Measurements from ENCODE around the gene ATAD1. TPM values are rescaled to one million over a fixed set of nuclear protein-coding genes. Genes with fewer than 3 reads are reported as not detected.

ATAD1 gene
- total and polyA plus RNA-seq, 8 donors: 47.6 to 65.0 (median 50.4) TPM

DNA sequence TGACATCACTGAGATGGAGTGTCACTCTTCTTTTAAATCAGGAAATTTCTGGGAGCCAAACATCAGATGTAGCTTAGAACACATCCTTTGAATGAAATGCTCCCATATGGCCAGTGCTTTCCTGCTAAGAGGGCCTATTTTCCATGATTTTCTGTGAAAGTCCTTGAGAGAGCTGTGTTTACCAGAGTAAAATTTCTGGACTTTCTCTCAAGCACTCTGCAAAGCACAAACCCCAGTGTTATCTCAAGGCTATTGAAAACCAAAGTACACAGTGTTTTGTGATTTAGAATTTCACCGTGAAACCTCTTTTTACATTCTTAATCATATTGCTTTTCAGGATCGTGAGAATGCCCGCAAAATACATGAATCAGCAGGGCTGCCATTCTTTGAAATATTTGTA is 104.3 kb downstream of the ATAD1 start:
- DNase-seq (no peak), ATAC-seq (peak; percentile 52)
- Histone ChIP-seq H3K27ac (peak overlapping the region; percentile 4 to 64), H3K27me3 (no peaks in the 10 kb centered on the region), H3K36me3 (peaks cover 0 to 24% of the 10 kb centered on the region in 2 donors), H3K9me3 (no peaks in the 10 kb centered on the region), H3K4me1 (peaks cover 6 to 31% of the 10 kb centered on the region in 2 donors), H3K4me3 (no peak overlapping the region)
- intact Hi-C loops (cut with DNase I): no loop called here
- TF ChIP-seq, protein P1, sequence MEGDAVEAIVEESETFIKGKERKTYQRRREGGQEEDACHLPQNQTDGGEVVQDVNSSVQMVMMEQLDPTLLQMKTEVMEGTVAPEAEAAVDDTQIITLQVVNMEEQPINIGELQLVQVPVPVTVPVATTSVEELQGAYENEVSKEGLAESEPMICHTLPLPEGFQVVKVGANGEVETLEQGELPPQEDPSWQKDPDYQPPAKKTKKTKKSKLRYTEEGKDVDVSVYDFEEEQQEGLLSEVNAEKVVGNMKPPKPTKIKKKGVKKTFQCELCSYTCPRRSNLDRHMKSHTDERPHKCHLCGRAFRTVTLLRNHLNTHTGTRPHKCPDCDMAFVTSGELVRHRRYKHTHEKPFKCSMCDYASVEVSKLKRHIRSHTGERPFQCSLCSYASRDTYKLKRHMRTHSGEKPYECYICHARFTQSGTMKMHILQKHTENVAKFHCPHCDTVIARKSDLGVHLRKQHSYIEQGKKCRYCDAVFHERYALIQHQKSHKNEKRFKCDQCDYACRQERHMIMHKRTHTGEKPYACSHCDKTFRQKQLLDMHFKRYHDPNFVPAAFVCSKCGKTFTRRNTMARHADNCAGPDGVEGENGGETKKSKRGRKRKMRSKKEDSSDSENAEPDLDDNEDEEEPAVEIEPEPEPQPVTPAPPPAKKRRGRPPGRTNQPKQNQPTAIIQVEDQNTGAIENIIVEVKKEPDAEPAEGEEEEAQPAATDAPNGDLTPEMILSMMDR (IDR thresholded peaks at IDR 0.05): no peak

DNA sequence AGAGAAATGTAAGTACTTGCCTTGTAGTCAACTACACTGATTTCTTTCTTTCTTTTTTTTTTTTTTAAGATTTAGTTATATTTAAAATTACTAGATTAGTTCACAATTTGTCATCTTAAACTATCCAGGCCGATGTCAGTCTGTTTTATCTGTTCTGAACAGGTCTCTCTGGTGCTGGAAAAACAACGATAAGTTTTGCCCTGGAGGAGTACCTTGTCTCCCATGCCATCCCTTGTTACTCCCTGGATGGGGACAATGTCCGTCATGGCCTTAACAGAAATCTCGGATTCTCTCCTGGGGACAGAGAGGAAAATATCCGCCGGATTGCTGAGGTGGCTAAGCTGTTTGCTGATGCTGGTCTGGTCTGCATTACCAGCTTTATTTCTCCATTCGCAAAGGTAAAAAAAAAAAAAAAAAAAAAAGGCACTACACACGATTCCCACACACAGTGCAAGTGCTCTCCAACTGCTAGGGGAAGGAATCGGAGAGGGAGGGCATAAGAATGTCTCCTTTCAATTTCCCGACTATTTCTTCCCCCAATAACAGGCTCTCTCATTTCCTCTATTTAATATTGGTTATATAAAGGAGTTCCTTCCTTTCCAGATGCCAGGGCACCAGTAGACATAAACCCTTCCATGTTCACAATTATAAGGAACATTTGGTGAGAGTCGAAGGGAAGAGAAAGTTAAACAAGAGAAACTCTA is 105.0 kb downstream of the ATAD1 start:
- peaks cover 0 to 24% of the 10 kb centered on the region in 2 donors for H3K36me3 ChIP-seq
- no peaks in the 10 kb centered on the region for H3K27me3 ChIP-seq
- peak; percentile 57 for ATAC-seq
- peaks cover 6 to 31% of the 10 kb centered on the region in 2 donors for H3K4me1 ChIP-seq
- H3K27ac ChIP-seq: peak overlapping the region; percentile 4 to 64
- DNase-seq: no peak
- no peaks in the 10 kb centered on the region for H3K9me3 ChIP-seq
- TF ChIP-seq, protein P1 (IDR thresholded peaks at IDR 0.05): no peak
- H3K4me3 ChIP-seq: no peak overlapping the region
- intact Hi-C loops (cut with DNase I): no loop called here

DNA sequence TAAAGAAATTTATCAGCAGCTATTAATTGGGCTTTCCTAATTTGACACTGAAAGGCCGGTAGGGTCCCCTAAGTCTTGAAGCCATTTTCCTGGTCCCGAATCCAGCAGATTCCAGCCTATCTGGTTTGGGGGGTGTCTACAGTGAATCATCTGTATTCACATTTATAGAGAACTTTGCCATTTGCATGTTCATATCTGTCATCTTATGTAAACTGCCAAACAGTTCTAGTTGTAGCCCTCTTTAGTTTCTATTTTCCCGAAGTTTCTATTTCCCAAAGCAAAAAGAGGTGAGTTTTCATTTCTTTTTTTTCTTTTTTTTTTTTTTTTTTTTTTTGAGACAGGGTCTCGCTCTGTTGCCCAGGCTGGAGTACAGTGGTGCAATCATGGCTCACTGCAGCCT is 110.8 kb downstream of the ATAD1 start:
- Histone ChIP-seq H3K27ac (no peak overlapping the region), H3K4me1 (no peaks in the 10 kb centered on the region), H3K36me3 (peaks cover 0 to 7% of the 10 kb centered on the region in 2 donors), H3K27me3 (no peaks in the 10 kb centered on the region), H3K9me3 (no peaks in the 10 kb centered on the region), H3K4me3 (no peak overlapping the region)
- DNase-seq (no peak), ATAC-seq (no peak)
- TF ChIP-seq, protein P1 (IDR thresholded peaks at IDR 0.05): no peak
- intact Hi-C loops (cut with DNase I): no loop called here

DNA sequence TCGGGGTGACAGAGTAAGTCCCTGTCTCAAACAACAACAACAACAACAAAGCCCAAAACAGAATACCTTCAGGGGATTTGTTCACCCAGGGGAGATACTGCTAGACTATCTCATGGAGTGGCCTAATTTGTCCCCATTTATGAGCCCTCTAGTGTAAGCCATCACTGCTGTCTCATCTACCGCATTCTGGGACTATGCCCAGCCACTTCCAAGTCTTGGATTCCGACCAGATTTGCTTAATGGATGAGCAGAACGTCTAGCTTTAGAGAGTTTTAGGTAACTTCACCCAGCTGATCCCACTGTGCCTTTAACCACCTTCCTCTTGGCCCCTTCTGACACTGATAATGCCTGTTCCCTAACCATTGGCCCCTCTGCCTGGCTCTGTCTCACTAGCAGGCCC is 111.3 kb downstream of the ATAD1 start:
- Histone ChIP-seq H3K4me1 (peaks cover 0 to 1% of the 10 kb centered on the region in 2 donors), H3K27me3 (no peaks in the 10 kb centered on the region), H3K27ac (no peak overlapping the region), H3K4me3 (no peak overlapping the region), H3K36me3 (peaks cover 0 to 7% of the 10 kb centered on the region in 2 donors), H3K9me3 (no peaks in the 10 kb centered on the region)
- TF ChIP-seq, protein P1 (IDR thresholded peaks at IDR 0.05): no peak
- DNase-seq (no peak), ATAC-seq (no peak)
- intact Hi-C loops (cut with DNase I): no loop called here

DNA sequence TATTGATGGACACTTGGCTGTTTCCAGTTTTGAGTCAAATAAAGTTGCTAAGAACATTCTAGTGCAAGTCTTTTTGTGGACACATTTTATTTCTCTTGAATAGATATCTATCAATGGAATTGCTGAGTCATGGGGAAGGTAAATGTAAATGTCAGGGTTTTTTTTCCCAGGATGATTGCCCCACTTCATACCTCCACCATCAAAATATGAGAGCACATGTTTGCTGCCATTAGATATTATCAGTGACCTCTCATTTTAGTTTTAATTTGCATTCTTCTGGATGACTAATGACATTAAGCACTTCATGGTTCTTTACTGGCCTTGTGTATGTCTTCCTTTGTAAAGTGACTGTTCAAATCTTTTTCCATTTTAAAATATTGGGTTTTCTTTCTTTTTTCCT is 112.7 kb downstream of the ATAD1 start:
- no peak overlapping the region for H3K4me3 ChIP-seq
- intact Hi-C loops (cut with DNase I): no loop called here
- H3K9me3 ChIP-seq: no peaks in the 10 kb centered on the region
- TF ChIP-seq, protein P1 (IDR thresholded peaks at IDR 0.05): no peak
- DNase-seq (no peak), ATAC-seq (no peak)
- H3K4me1 ChIP-seq: peaks cover 0 to 5% of the 10 kb centered on the region in 2 donors
- H3K27me3 ChIP-seq: no peaks in the 10 kb centered on the region
- H3K36me3 ChIP-seq: peaks cover 0 to 7% of the 10 kb centered on the region in 2 donors
- H3K27ac ChIP-seq: no peak overlapping the region

Data from left lung (tissue), 10 donors.